NT2/D1 (cell line): ENCODE measurements around the gene TMEM259.

Experiments used
- DNase-seq: peaks from one replicate; pipeline ENCODE4 v3.0.0-alpha.2; 2011; ENCODE audit warnings: low read depth, low spot score
- H3K27me3 ChIP-seq: 2 replicates; pipeline ENCODE4 v1.6.0; 2011; ENCODE audit warnings: mild to moderate bottlenecking; ENCODE audit not compliant: insufficient read length, insufficient read depth
- H3K36me3 ChIP-seq: 2 replicates; pipeline ENCODE4 v1.6.1; 2011; ENCODE audit warnings: mild to moderate bottlenecking, low read length, mixed read lengths; ENCODE audit not compliant: insufficient read depth, insufficient read length
- H3K4me1 ChIP-seq: 2 replicates; pipeline ENCODE4 v1.5.1; 2011; ENCODE audit not compliant: insufficient read depth, insufficient read length
- H3K4me3 ChIP-seq: 2 replicates; pipeline ENCODE4 v1.5.1; 2011; ENCODE audit warnings: low read depth; ENCODE audit not compliant: insufficient read length
- H3K9ac ChIP-seq: 2 replicates; pipeline ENCODE4 v1.6.0; 2011; ENCODE audit warnings: low read depth; ENCODE audit not compliant: insufficient read length
- H3K9me3 ChIP-seq: 2 replicates; pipeline ENCODE4 v1.5.1; 2011; ENCODE audit warnings: mild to moderate bottlenecking, low read length; ENCODE audit not compliant: insufficient read depth
- SUZ12 ChIP-seq: IDR thresholded peaks from 2 replicates; pipeline ENCODE4 v1.6.1; 2011; ENCODE audit not compliant: insufficient read length, insufficient read depth; ENCODE audit errors: extremely low read depth
- YY1 ChIP-seq: IDR thresholded peaks from 2 replicates; pipeline ENCODE4 v1.6.1; 2011; ENCODE audit not compliant: insufficient read length, insufficient read depth
- ZNF274 ChIP-seq: IDR thresholded peaks from 2 replicates; pipeline ENCODE4 v1.6.1; 2011; ENCODE audit warnings: mild to moderate bottlenecking, low read depth, low read length

Gene TMEM259

DNA sequence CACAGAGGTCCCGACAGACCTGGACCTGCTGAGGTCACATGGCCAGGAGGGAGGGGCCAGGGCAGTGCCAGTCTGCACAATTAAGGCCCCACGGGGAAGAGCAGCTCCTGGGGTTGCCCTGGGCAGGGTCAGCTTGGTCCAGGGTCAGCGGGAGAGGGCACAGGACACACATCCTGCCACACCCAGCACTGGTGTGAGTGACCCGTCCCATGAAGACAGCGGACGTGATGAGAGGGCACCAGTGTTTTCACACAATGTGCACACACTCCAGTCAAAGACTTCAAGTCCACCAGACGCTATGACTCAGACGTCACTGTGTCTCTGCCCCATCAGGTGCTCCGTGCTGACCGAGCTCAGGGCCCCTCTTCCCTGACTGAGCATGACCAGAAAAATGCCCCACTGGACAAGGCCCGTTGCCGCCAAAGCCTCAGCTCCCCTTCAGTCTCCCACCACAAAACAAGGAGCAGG is 4.2 kb downstream of the TMEM259 start:
- TF ChIP-seq YY1 (no peak), SUZ12 (no peak), ZNF274 (no peak)
- peaks cover 45% of the 10 kb centered on the region for H3K4me1 ChIP-seq
- H3K4me3 ChIP-seq = no peak overlapping the region
- peaks cover 77% of the 10 kb centered on the region for H3K36me3 ChIP-seq
- no peaks in the 10 kb centered on the region for H3K27me3 ChIP-seq
- DNase-seq = no peak
- peak overlapping the region; percentile 12 for H3K9ac ChIP-seq
- no peaks in the 10 kb centered on the region for H3K9me3 ChIP-seq

DNA sequence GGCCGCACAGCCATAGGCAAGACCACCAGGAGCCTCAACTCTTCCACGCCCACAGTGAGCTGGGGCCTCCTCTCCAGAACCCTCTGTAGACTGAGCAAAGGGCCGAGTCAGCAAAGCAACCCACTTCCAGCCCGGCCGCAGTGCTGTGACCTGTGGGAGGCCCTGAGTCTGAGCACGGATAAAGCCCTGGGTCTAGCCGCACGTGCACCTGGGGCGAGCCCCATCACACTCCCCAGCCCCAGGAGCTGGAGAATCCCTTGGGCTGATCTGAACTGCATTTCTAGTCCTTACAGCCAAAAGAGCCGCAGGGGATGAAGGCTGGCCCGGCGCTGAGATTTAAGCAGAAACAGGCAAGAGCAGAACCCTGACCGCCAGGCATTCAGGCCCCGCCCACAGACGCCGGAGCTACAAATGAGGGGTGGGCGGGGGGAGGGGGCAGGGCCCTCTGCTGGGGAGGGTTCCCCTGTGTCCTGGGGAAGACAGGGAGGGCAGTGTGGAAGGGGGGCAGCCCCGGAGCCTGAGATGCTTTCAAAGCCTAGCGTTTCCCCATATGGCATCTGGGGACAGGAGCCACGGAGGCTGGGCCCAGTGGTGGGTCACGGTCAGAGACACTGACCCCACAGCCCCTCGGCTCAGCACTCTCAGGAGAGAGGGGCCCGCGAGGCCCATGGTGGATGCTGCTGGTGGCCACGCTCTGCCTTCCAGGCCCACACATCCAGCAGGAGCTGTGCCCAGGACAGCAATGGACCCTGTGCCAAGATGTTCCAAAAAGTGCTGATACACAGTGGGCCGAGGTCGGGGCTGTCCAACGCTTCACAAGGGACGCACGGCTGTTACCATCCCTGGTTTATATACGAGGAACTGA is 4.9 kb downstream of the TMEM259 start:
- peak overlapping the region; percentile 13 for H3K4me3 ChIP-seq
- no peaks in the 10 kb centered on the region for H3K27me3 ChIP-seq
- no peak for DNase-seq
- peaks cover 80% of the 10 kb centered on the region for H3K36me3 ChIP-seq
- peaks cover 45% of the 10 kb centered on the region for H3K4me1 ChIP-seq
- no peaks in the 10 kb centered on the region for H3K9me3 ChIP-seq
- peak overlapping the region; percentile 61 for H3K9ac ChIP-seq
- TF ChIP-seq SUZ12 (no peak), ZNF274 (no peak), YY1 (no peak)

DNA sequence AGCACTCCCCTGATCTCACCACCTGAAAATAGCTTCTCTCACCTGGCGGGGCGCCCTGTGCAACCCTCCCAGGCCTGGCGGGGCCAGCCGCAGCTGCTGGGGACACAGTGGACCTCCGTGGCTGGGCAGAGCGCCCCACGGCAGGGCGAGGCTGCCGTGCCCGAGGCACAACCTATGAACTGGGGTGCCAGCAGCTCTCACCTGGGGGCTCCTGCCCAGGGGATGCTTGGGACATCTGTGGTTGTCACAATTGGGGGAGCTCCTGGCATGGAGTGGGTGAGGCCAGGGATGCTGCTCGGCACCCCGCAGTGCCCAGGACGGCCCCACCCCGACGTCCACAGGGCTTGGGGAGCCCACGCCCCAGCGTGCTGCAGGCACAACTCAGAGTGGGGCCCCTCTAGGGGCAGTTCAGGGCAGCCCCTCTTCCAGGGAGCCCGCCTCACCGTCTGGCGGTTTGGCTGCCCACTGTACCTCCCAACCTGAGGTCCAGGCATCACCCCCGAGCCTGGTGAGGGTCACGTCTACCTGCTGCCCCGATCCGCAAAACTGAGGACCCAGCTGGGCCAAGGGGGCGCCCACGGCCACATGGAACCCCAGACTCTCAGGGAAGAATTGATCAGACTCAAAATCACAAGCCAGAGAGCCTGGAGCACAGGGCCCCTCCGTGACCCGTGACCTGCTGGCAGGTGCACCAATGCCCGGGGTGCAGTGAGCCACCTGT is 5.7 kb downstream of the TMEM259 start:
- H3K4me1 ChIP-seq = peaks cover 45% of the 10 kb centered on the region
- H3K9ac ChIP-seq = peak overlapping the region; percentile 61
- peaks cover 87% of the 10 kb centered on the region for H3K36me3 ChIP-seq
- no peak overlapping the region for H3K4me3 ChIP-seq
- TF ChIP-seq SUZ12 = no peak
- TF ChIP-seq YY1 = no peak
- no peak for TF ChIP-seq ZNF274
- H3K27me3 ChIP-seq = no peaks in the 10 kb centered on the region
- H3K9me3 ChIP-seq = no peaks in the 10 kb centered on the region
- DNase-seq = no peak

DNA sequence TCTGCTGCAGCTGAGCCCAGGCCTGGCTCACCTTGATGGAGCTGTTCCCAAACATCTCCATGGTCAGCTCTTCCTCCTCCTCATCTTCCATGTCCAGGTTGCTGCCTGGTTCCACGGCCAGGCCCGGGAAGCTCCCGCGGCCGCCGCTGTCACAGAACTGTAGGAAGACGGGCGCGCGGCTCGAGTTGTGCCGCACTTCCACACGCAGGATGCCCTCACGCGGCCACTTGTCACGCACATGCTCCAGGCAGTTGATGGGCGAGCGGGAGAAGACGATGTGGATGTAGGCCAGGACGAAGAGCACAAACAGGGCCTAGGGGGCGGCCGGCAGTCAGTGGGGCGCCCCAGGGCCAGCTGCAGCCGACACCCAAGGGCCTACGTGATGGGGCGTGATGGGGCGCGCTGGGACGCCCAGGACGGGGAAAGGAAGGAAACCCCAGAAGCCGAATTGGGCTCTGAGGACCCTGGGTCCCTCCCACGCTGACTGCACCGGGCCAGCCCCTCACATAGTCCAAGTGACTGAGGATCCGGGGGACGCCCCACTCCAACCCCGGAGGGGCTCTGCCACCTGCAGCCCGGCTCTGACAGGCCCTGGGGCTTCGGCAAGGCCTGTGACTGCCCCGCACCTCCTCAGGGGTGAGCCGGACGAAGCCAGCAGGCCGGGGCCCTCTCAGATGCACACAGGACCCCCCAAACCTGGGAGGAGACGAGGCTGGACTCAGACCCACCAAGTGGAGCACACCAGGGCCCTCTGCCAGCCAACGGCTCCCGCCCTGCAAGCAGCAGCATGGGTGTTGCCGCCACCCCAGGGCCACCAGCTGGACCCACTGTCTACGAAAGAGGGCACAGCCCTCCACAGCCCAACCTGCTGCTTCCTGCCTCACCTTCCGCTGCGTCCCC is 6.5 kb downstream of the TMEM259 start:
- no peaks in the 10 kb centered on the region for H3K27me3 ChIP-seq
- no peaks in the 10 kb centered on the region for H3K9me3 ChIP-seq
- peak overlapping the region; percentile 42 for H3K9ac ChIP-seq
- peaks cover 87% of the 10 kb centered on the region for H3K36me3 ChIP-seq
- H3K4me3 ChIP-seq = no peak overlapping the region
- H3K4me1 ChIP-seq = peaks cover 43% of the 10 kb centered on the region
- no peak for DNase-seq
- no peak for TF ChIP-seq SUZ12
- TF ChIP-seq ZNF274 = no peak
- TF ChIP-seq YY1 = no peak

DNA sequence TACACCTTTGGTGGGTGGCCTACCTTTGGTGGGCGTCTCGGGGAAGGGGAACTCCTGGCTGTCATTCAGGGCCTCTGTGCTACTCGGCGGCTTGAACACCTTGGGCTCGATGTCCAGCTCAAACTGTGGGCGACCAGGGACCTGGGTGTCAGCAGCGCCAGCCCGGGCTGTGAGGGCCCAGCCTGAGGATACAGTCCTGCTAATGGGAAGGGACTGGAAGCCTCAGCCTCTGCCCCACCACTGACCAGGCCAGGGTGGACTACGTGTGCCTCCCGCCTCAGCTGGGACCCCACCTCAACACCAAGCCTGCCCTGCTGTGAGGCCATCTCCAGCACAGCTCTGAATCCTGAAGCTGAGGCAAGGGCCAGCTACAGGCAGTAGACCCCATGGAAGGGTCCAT is 7.7 kb downstream of the TMEM259 start:
- Histone ChIP-seq H3K9me3 (no peaks in the 10 kb centered on the region), H3K4me3 (no peak overlapping the region), H3K36me3 (peaks cover 87% of the 10 kb centered on the region), H3K9ac (no peak overlapping the region), H3K27me3 (no peaks in the 10 kb centered on the region), H3K4me1 (peaks cover 34% of the 10 kb centered on the region)
- TF ChIP-seq ZNF274 (no peak), SUZ12 (no peak), YY1 (no peak)
- no peak for DNase-seq

DNA sequence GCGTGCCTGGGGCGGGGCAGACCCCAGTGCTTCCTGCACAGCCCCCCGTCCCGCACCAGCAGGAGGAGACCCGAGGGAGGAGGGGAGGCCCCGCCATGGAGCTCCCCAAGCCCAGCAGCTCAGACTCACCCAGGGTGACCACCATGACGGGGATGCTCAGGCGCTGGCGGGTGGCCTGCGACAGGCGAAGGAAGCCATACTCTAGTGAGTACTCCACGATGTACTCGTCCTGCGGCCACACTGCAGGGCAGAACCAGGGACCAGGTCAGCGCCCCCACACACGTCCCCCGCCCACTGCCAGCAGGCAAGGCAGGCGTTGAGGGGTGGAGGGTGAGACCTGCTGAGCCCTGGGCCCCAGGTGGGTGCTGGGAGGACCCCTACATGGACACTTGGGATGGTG is 8.6 kb downstream of the TMEM259 start:
- H3K9ac ChIP-seq = no peak overlapping the region
- no peak for DNase-seq
- H3K36me3 ChIP-seq = peaks cover 84% of the 10 kb centered on the region
- peaks cover 27% of the 10 kb centered on the region for H3K4me1 ChIP-seq
- no peaks in the 10 kb centered on the region for H3K9me3 ChIP-seq
- TF ChIP-seq ZNF274 = no peak
- TF ChIP-seq SUZ12 = no peak
- TF ChIP-seq YY1 = no peak
- no peak overlapping the region for H3K4me3 ChIP-seq
- H3K27me3 ChIP-seq = no peaks in the 10 kb centered on the region
